Transverse colon (tissue), 4 donors: Measurements from ENCODE around the gene NHLRC4. TPM values are rescaled to one million over a fixed set of nuclear protein-coding genes. Genes with fewer than 3 reads are reported as not detected.
A peak's percentile ranks its signal among the peaks of the same experiment; 100 is the strongest.

Experiments
- DNase-seq: peaks from one replicate; pipeline ENCODE4 v3.0.0-alpha.2; 2019
- H3K27ac ChIP-seq, 4 donors: fragments of 200-600 bp; sonication (generic); 2 replicates each; pipeline ENCODE4 v1.5.1; 2016 to 2018; ENCODE audit warnings: inconsistent platforms in 4 of 4
- H3K27me3 ChIP-seq: fragments of 200-600 bp; sonication (generic); 2 replicates; pipeline ENCODE4 v1.5.1; 2017; ENCODE audit warnings: inconsistent platforms
- H3K36me3 ChIP-seq, 4 donors: fragments of 200-600 bp; sonication (generic); 2 replicates each; pipeline ENCODE4 v1.5.1; 2017 to 2019; ENCODE audit warnings: inconsistent platforms in 4 of 4
- H3K4me1 ChIP-seq, 4 donors: fragments of 200-600 bp; sonication (generic); 2 replicates each; pipeline ENCODE4 v1.5.1; 2017 to 2020; ENCODE audit warnings: inconsistent platforms in 4 of 4
- H3K4me3 ChIP-seq, 4 donors: fragments of 200-600 bp; sonication (generic); 1 replicate in 1 of 4; 2 replicates in 3 of 4; pipeline versions ENCODE4 v1.5.1 to v1.6.1; 2017 to 2019; ENCODE audit warnings: inconsistent platforms in 4 of 4
- H3K9me3 ChIP-seq, 2 donors: fragments of 200-600 bp; sonication (generic); 2 replicates each; pipeline ENCODE4 v1.5.1; 2017 to 2019; ENCODE audit warnings: inconsistent platforms in 2 of 2
- CTCF ChIP-seq, 5 experiments: fragments of 200-600 bp in 3 of 5; fragments of 450-650 bp in 2 of 5; sonication (generic) in 3 of 5; IDR thresholded peaks; 1 replicate in 2 of 5; 2 replicates in 3 of 5; pipeline ENCODE4 v1.5.1; 2016 to 2017; ENCODE audit warnings: antibody characterized with exemption in 5 of 5, inconsistent platforms in 3 of 5, mild to moderate bottlenecking in 2 of 5, moderate library complexity in 1 of 5
- EP300 ChIP-seq: sonication (generic); formaldehyde crosslinking; IDR thresholded peaks from one replicate; pipeline ENCODE4 v1.6.1; 2017; ENCODE audit warnings: antibody characterized with exemption, low read depth
- POLR2A ChIP-seq: fragments of 450-650 bp; IDR thresholded peaks from one replicate; pipeline ENCODE4 v1.6.1; 2016; ENCODE audit warnings: antibody characterized with exemption, mild to moderate bottlenecking, moderate library complexity
- POLR2AphosphoS5 ChIP-seq, 3 donors: sonication (generic); formaldehyde crosslinking; IDR thresholded peaks; one replicate each; pipeline ENCODE4 v1.6.1; 2016; ENCODE audit warnings: antibody characterized with exemption in 3 of 3
- WGBS, 2 donors: methylation state at CpG; one replicate each; pipeline ENCODE4 v1.1.5; 2018; ENCODE audit warnings: low coverage in 1 of 2; 5-methylcytosine and 5-hydroxymethylcytosine counted together
- in situ Hi-C, 4 donors: fragments of 200-750 bp; cut with MboI; loops; one replicate each; pipeline versions ENCODE4 v1.15.0 to v1.15.1; 2017; ENCODE audit warnings: low sequenced_read_pairs in 3 of 4, low pct_ligation_motif_present in 1 of 4, low pct_unique_long_range_greater_than_20kb in 1 of 4
- intact Hi-C: fragments of 100-400 bp; cut with DNase I; formaldehyde crosslinking; loops from one replicate; pipeline ENCODE4 v1.15.1; 2023; ENCODE audit warnings: low total_unique reads
- total RNA-seq, 4 donors: library from RNA; depleted of rRNA; stranded (reverse); fragments of >200 nt; gene quantifications; one replicate each; pipeline ENCODE4 v1.1.0, GENCODE V29; 2016

Gene NHLRC4
- under 1 TPM in 3 of 4 donors, not detected in 1; 0.55 to 0.75 (median 0.64) TPM for total RNA-seq

GRCh38 chr16:566475-567372 is at the start of gene NHLRC4:
Gene NHLRC4 (plus strand): TSS chr16:567005. CDS start chr16:568048, 1,043 bp downstream.
- peak within 1 kb of the TSS; percentile 29 to 62 (median 60) for H3K27ac ChIP-seq
- 34% methylated on average over 15 of the region's 26 CpGs; no CpG with 5 or more reads in 1 of the 2 donors for WGBS, 2 donors
- intact Hi-C loops: no loop called here

GRCh38 chr16:518858-519257 is 47.9 kb upstream of the NHLRC4 start:
- Histone ChIP-seq H3K9me3 (no peaks in the 10 kb centered on the region), H3K36me3 (peaks cover 0 to 4% (median 0%) of the 10 kb centered on the region in 4 donors), H3K27ac (no peak overlapping the region), H3K27me3 (no peaks in the 10 kb centered on the region), H3K4me3 (no peak overlapping the region), H3K4me1 (peaks cover 5 to 17% (median 8%) of the 10 kb centered on the region in 4 donors)
- in situ Hi-C loops: loop anchor here in 1 of 4 donors (25.0 kb wide), 1 partner anchor 93 kb away; no protein-coding TSS in a partner anchor
- DNase-seq: no peak
- 88% methylated on average over 9 of the region's 9 CpGs; no CpG with 5 or more reads in 1 of the 2 donors for WGBS, 2 donors
- intact Hi-C loops: no loop called here
- no peak for TF ChIP-seq POLR2AphosphoS5 (IDR thresholded peaks at IDR 0.05)
- no peak for TF ChIP-seq EP300
- TF ChIP-seq CTCF (IDR thresholded peaks at IDR 0.05): no peak
- no peak for TF ChIP-seq POLR2A

More at GRCh38 chr16:566475-567372, at the start of gene NHLRC4:
- Histone ChIP-seq H3K27me3 (peaks cover 36% of the 10 kb centered on the region), H3K36me3 (no peaks in the 10 kb centered on the region), H3K4me3 (peak within 1 kb of the TSS in 2 of 4 donors; percentile 24 to 39), H3K9me3 (no peaks in the 10 kb centered on the region), H3K4me1 (peaks cover 32 to 45% (median 36%) of the 10 kb centered on the region in 4 donors)
- in situ Hi-C loops: no loop called here
- DNase-seq: peak; percentile 78
- TF ChIP-seq POLR2AphosphoS5 (IDR thresholded peaks at IDR 0.05) (no peak), EP300 (no peak), POLR2A (no peak), CTCF (IDR thresholded peaks at IDR 0.05) (no peak)

GRCh38 chr16:519425-519824 is 47.4 kb upstream of the NHLRC4 start:
- Histone ChIP-seq H3K36me3 (peaks cover 0 to 4% (median 0%) of the 10 kb centered on the region in 4 donors), H3K27ac (no peak overlapping the region), H3K9me3 (no peaks in the 10 kb centered on the region), H3K4me3 (no peak overlapping the region), H3K4me1 (peaks cover 5 to 17% (median 9%) of the 10 kb centered on the region in 4 donors), H3K27me3 (no peaks in the 10 kb centered on the region)
- 93% methylated on average over 5 to 19 of the region's 19 CpGs for WGBS, 2 donors
- in situ Hi-C loops: loop anchor here in 1 of 4 donors (25.0 kb wide), 1 partner anchor 93 kb away; no protein-coding TSS in a partner anchor
- DNase-seq: no peak
- intact Hi-C loops: no loop called here
- TF ChIP-seq EP300 (no peak), POLR2A (no peak), POLR2AphosphoS5 (IDR thresholded peaks at IDR 0.05) (no peak), CTCF (IDR thresholded peaks at IDR 0.05) (no peak)
